Suprapubic skin (tissue), 3 donors: ENCODE results near the gene UBFD1.

Source experiments
- CTCF ChIP-seq, 2 donors: fragments of 200-600 bp in 1 of 2; fragments of 450-650 bp in 1 of 2; sonication (generic) in 1 of 2; IDR thresholded peaks; one replicate each; pipeline ENCODE4 v1.5.1; 2016 to 2019; ENCODE audit warnings: antibody characterized with exemption in 2 of 2, mild to moderate bottlenecking in 1 of 2, moderate library complexity in 1 of 2
- POLR2A ChIP-seq, 2 donors: fragments of 450-650 bp; IDR thresholded peaks; one replicate each; pipeline ENCODE4 v1.6.1; 2017; ENCODE audit warnings: antibody characterized with exemption in 2 of 2, mild to moderate bottlenecking in 2 of 2, moderate library complexity in 2 of 2

DNA sequence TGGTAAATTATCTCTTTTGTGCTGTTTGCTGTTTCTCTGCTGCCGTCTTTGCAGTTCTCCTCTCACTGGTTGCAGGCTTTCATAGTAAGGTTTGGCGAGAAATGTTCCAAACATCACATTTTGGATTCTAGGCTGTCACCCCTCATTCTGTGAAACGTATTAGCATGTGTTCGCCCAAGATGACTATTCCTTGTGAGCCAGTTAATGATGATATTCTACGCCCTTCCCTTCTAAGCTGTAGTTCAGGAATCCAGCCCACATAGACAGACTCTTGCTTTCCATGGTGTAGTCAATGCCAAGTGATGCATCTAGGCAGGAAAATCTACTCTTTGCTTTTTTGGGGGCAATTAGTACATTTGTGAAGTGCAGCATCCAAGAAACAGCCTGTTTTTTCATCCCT lies 14.4 kb downstream of the UBFD1 start:
- TF ChIP-seq CTCF (IDR thresholded peaks at IDR 0.05) (no peak), POLR2A (IDR thresholded peaks at IDR 0.05) (no peak)
